NT2/D1 (cell line): ENCODE data around the gene MYO7B.
"Not testable (repeated sequence)": the region's sequence is repeated elsewhere in the genome, so short reads cannot be mapped to it uniquely, and the experiment has no call there.

Source experiments
- DNase-seq: peaks from one replicate; pipeline ENCODE4 v3.0.0-alpha.2; 2011; ENCODE audit warnings: low read depth, low spot score
- H3K27me3 ChIP-seq: 2 replicates; pipeline ENCODE4 v1.6.0; 2011; ENCODE audit warnings: mild to moderate bottlenecking; ENCODE audit not compliant: insufficient read length, insufficient read depth
- H3K36me3 ChIP-seq: 2 replicates; pipeline ENCODE4 v1.6.1; 2011; ENCODE audit warnings: mild to moderate bottlenecking, low read length, mixed read lengths; ENCODE audit not compliant: insufficient read depth, insufficient read length
- H3K4me1 ChIP-seq: 2 replicates; pipeline ENCODE4 v1.5.1; 2011; ENCODE audit not compliant: insufficient read depth, insufficient read length
- H3K4me3 ChIP-seq: 2 replicates; pipeline ENCODE4 v1.5.1; 2011; ENCODE audit warnings: low read depth; ENCODE audit not compliant: insufficient read length
- H3K9ac ChIP-seq: 2 replicates; pipeline ENCODE4 v1.6.0; 2011; ENCODE audit warnings: low read depth; ENCODE audit not compliant: insufficient read length
- H3K9me3 ChIP-seq: 2 replicates; pipeline ENCODE4 v1.5.1; 2011; ENCODE audit warnings: mild to moderate bottlenecking, low read length; ENCODE audit not compliant: insufficient read depth
- SUZ12 ChIP-seq: IDR thresholded peaks from 2 replicates; pipeline ENCODE4 v1.6.1; 2011; ENCODE audit not compliant: insufficient read length, insufficient read depth; ENCODE audit errors: extremely low read depth
- YY1 ChIP-seq: IDR thresholded peaks from 2 replicates; pipeline ENCODE4 v1.6.1; 2011; ENCODE audit not compliant: insufficient read length, insufficient read depth
- ZNF274 ChIP-seq: IDR thresholded peaks from 2 replicates; pipeline ENCODE4 v1.6.1; 2011; ENCODE audit warnings: mild to moderate bottlenecking, low read depth, low read length

MYO7B gene

GRCh38 chr2:127532296-127532695 lies 3.2 kb upstream of the MYO7B start:
- no peaks in the 10 kb centered on the region for H3K27me3 ChIP-seq
- TF ChIP-seq ZNF274 (no peak), SUZ12 (no peak), YY1 (no peak)
- peaks cover 7% of the 10 kb centered on the region for H3K4me1 ChIP-seq
- H3K4me3 ChIP-seq: no peak overlapping the region
- no peaks in the 10 kb centered on the region for H3K36me3 ChIP-seq
- 0 out of 2 replicates have a peak, but pooled peaks cover 4% of the 10 kb centered on the region for H3K9me3 ChIP-seq
- DNase-seq: no peak
- H3K9ac ChIP-seq: no peak overlapping the region

- no peak for DNase-seq
- Histone ChIP-seq H3K4me3 (no peak overlapping the region), H3K9me3 (no peaks in the 10 kb centered on the region), H3K4me1 (no peaks in the 10 kb centered on the region), H3K27me3 (no peaks in the 10 kb centered on the region), H3K36me3 (no peaks in the 10 kb centered on the region), H3K9ac (no peak overlapping the region)
- TF ChIP-seq SUZ12 (no peak), YY1 (no peak), ZNF274 (no peak)
These were observed 435 bp downstream of the MYO7B start for GRCh38 chr2:127535918-127536317.

GRCh38 chr2:127536707-127537541 lies 1.4 kb downstream of the MYO7B start:
- Histone ChIP-seq H3K9ac (no peak overlapping the region), H3K9me3 (no peaks in the 10 kb centered on the region), H3K4me3 (no peak overlapping the region), H3K27me3 (no peaks in the 10 kb centered on the region), H3K36me3 (no peaks in the 10 kb centered on the region), H3K4me1 (no peaks in the 10 kb centered on the region)
- TF ChIP-seq SUZ12: no peak
- no peak for TF ChIP-seq ZNF274
- no peak for TF ChIP-seq YY1
- DNase-seq: no peak

- Histone ChIP-seq H3K4me1 (no peaks in the 10 kb centered on the region), H3K27me3 (no peaks in the 10 kb centered on the region), H3K36me3 (no peaks in the 10 kb centered on the region), H3K9me3 (no peaks in the 10 kb centered on the region), H3K9ac (no peak overlapping the region), H3K4me3 (no peak overlapping the region)
- TF ChIP-seq SUZ12: no peak
- no peak for TF ChIP-seq YY1
- no peak for TF ChIP-seq ZNF274
- no peak for DNase-seq
These were observed 2.2 kb downstream of the MYO7B start for GRCh38 chr2:127537644-127538043.

- Histone ChIP-seq H3K4me1 (no peaks in the 10 kb centered on the region), H3K4me3 (no peak overlapping the region), H3K36me3 (no peaks in the 10 kb centered on the region), H3K9me3 (no peaks in the 10 kb centered on the region), H3K27me3 (no peaks in the 10 kb centered on the region), H3K9ac (no peak overlapping the region)
- DNase-seq: no peak
- no peak for TF ChIP-seq SUZ12
- TF ChIP-seq YY1: no peak
- TF ChIP-seq ZNF274: no peak
These were observed 6.3 kb downstream of the MYO7B start for GRCh38 chr2:127541809-127542208.

GRCh38 chr2:127542231-127542630 lies 6.7 kb downstream of the MYO7B start:
- no peak for DNase-seq
- Histone ChIP-seq H3K4me3 (no peak overlapping the region), H3K4me1 (no peaks in the 10 kb centered on the region), H3K9me3 (no peaks in the 10 kb centered on the region), H3K27me3 (no peaks in the 10 kb centered on the region), H3K36me3 (no peaks in the 10 kb centered on the region), H3K9ac (no peak overlapping the region)
- TF ChIP-seq YY1 (no peak), ZNF274 (no peak), SUZ12 (no peak)

- H3K36me3 ChIP-seq, H3K9me3 ChIP-seq, H3K4me3 ChIP-seq, H3K4me1 ChIP-seq, DNase-seq, H3K27me3 ChIP-seq, H3K9ac ChIP-seq: not testable (repeated sequence)
These were observed 7.6 kb downstream of the MYO7B start for GRCh38 chr2:127543013-127543501.
